ENCODE results near the gene HBA1.
"Not testable (repeated sequence)": the region's sequence is repeated elsewhere in the genome, so short reads cannot be mapped to it uniquely, and the experiment has no call there.

Gene HBA1

DNA sequence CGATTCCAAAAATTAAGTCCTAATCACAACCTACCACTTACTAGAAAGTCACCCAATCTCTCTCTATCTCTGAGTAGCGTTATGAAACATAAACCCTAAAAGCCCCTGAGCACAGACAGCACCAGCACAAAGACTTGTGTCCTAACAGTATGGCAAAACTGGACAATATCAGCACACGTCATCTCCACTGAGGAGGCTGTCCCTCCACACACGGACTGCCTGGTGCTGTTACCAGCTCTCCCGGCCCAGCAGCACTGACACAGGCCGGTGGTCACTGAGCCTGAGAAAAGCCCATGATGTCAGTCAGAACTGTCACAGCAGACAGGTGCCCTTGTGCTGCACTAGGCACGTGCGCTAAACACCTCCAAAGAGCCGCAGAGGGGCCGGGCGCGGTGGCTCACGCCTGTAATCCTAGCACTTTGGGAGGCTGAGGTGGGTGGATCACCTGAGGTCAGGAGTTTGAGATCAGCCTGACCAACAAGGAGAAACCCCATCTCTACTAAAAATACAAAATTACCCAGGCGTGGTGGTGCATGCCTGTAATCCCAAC, 35.2 kb downstream of the HBA1 start:
- not testable (repeated sequence) for DNase-seq

DNA sequence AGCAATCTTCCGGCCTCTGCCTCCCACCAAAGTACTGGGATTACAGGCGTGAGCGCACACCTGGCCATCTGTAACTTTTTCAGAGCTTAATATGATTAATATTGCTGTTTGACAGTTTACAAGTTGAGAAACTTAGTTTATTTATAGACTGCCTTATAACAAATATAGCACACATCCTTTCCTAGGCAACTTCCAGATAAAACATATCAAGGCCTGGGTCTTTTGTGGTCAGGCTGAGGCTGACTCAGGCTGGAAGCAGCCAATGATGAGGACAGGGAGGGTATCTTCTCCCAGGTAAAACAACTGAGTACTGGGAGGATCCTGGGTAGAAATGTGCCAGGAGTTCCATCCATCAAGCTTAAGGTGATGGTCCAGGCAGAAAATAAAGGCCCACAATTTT, 36.5 kb downstream of the HBA1 start:
- no peak for DNase-seq

DNA sequence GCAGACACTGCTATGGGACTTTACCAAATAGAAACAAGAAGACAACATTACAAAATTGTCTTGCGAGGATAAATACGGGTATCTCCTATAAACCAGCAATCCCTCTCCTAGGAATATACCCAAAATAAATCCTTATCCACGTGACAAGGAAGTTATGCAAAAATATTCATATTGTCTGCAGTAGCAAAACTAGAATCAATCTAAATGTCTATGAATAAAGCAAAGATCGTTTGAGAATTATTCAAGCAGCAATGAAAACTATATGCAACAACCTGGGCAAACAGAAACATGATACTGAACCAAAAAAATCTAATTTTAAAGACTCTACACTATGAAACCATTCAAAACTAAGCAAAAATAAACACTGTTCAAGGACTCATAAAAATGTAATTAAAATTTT, 43.5 kb downstream of the HBA1 start:
- no peak for DNase-seq
